ENCODE results near the gene APOL6.
"Not testable (repeated sequence)": the region's sequence is repeated elsewhere in the genome, so short reads cannot be mapped to it uniquely, and the experiment has no call there.

Gene APOL6

DNA sequence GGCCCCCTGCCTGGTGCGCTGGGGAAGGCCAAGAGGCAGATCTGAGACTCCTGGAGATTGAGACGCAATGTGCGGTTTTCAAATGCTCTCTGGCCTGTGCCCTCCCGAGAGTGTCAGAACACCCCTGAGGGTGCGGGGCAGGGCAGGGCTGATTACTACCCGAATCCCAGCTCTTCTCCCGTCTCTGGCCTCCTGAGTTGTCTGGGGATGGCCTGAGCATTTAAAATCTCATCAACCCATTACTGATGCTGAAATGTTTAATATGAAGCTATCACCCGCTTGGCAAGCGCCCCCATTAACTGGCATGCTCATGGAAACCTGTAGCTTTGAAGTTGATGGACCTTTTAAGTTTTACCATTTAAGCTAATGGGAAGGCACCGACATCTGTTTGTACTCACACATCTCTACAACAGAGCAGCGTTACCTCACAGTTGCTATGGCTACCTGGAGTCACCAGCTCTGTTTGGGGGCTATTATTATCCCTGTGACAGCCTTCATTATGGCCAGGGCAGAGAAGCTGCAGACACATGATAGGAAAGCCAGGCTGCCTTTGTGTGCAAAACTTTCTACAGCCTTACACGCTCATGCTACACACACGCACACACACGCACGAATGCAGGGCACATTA, 27.5 kb upstream of the APOL6 start:
- no peak overlapping the region for H2BK12ac ChIP-seq (ENCODE audit: low read length in 2 of 2)
- H2BK5ac ChIP-seq (ENCODE audit: low read depth, low read length, poor library complexity, severe bottlenecking), result no peak overlapping the region
- no peak overlapping the region for H3K27ac ChIP-seq (ENCODE audit: low read length, poor library complexity, severe bottlenecking)
- H3K27me3 ChIP-seq (ENCODE audit: control insufficient read depth in 1 of 2, insufficient read depth in 1 of 2, low read length in 2 of 2), result peaks cover 0 to 29% of the 10 kb centered on the region in 2 experiments
- H3K4me2 ChIP-seq (ENCODE audit: low read length, poor library complexity, severe bottlenecking), result no peak overlapping the region
- H3K9ac ChIP-seq (ENCODE audit: low read length), result peak overlapping the region; percentile 80
- H3K4me1 ChIP-seq (ENCODE audit: control insufficient read depth, insufficient read depth, low read depth, low read length), result peaks cover 6% of the 10 kb centered on the region
- H3K18ac ChIP-seq (ENCODE audit: low read depth in 1 of 2, low read length in 2 of 2), result no peak overlapping the region
- H4K91ac ChIP-seq (ENCODE audit: low read length), result no peak overlapping the region
- no peak overlapping the region for H2AK5ac ChIP-seq (ENCODE audit: low read length, severe bottlenecking)
- no peak overlapping the region for H3K23ac ChIP-seq (ENCODE audit: low read length in 2 of 2)
- H2BK15ac ChIP-seq (ENCODE audit: low read depth, poor library complexity, severe bottlenecking), result no peak overlapping the region
- no peak overlapping the region for H2AFZ ChIP-seq (ENCODE audit: low read depth, low read length)
- no peaks in the 10 kb centered on the region for H3K36me3 ChIP-seq (ENCODE audit: control insufficient read depth in 1 of 2, insufficient read depth in 2 of 2, low read depth in 1 of 2, low read length in 2 of 2)
- H4K8ac ChIP-seq (ENCODE audit: low read length), result no peak overlapping the region
- H3K4ac ChIP-seq (ENCODE audit: low read depth in 1 of 2, low read length in 2 of 2), result no peak overlapping the region
- H3K79me1 ChIP-seq (replicated peaks; ENCODE audit: low read length, poor library complexity, severe bottlenecking), result no peaks in the 10 kb centered on the region
- H3K9me3 ChIP-seq (ENCODE audit: control insufficient read depth, low read length), result no peaks in the 10 kb centered on the region
- no peak overlapping the region for H3K4me3 ChIP-seq (ENCODE audit: insufficient read depth in 1 of 2, low read depth in 1 of 2, low read length in 2 of 2)
- no peak overlapping the region for H2BK120ac ChIP-seq (ENCODE audit: low read depth, low read length)
- H3K14ac ChIP-seq (ENCODE audit: low read length in 2 of 2), result no peak overlapping the region
- peak; percentile 82 for DNase-seq
- WGBS, result 82% methylated on average over 15 of the region's 15 CpGs

GRCh38 chr22:35621451-35621850, 26.8 kb upstream of the APOL6 start:
- Histone ChIP-seq H3K36me3 (ENCODE audit: control insufficient read depth in 1 of 2, insufficient read depth in 2 of 2, low read depth in 1 of 2, low read length in 2 of 2) (no peaks in the 10 kb centered on the region), H3K79me1 (replicated peaks; ENCODE audit: low read length, poor library complexity, severe bottlenecking) (no peaks in the 10 kb centered on the region), H3K18ac (ENCODE audit: low read depth in 1 of 2, low read length in 2 of 2) (no peak overlapping the region), H3K9ac (ENCODE audit: low read length) (peak overlapping the region; percentile 80), H3K14ac (ENCODE audit: low read length in 2 of 2) (no peak overlapping the region), H3K27ac (ENCODE audit: low read length, poor library complexity, severe bottlenecking) (no peak overlapping the region), H2AK5ac (ENCODE audit: low read length, severe bottlenecking) (no peak overlapping the region), H2BK5ac (ENCODE audit: low read depth, low read length, poor library complexity, severe bottlenecking) (no peak overlapping the region), H3K4me3 (ENCODE audit: insufficient read depth in 1 of 2, low read depth in 1 of 2, low read length in 2 of 2) (peak overlapping the region in 1 of 2 experiments; percentile 49), H2BK120ac (ENCODE audit: low read depth, low read length) (no peak overlapping the region), H3K4me1 (ENCODE audit: control insufficient read depth, insufficient read depth, low read depth, low read length) (peaks cover 6% of the 10 kb centered on the region), H4K91ac (ENCODE audit: low read length) (no peak overlapping the region), H2BK12ac (ENCODE audit: low read length in 2 of 2) (no peak overlapping the region), H3K4me2 (ENCODE audit: low read length, poor library complexity, severe bottlenecking) (no peak overlapping the region), H3K4ac (ENCODE audit: low read depth in 1 of 2, low read length in 2 of 2) (no peak overlapping the region), H3K27me3 (ENCODE audit: control insufficient read depth in 1 of 2, insufficient read depth in 1 of 2, low read length in 2 of 2) (peaks cover 0 to 25% of the 10 kb centered on the region in 2 experiments), H4K8ac (ENCODE audit: low read length) (no peak overlapping the region), H3K9me3 (ENCODE audit: control insufficient read depth, low read length) (no peaks in the 10 kb centered on the region), H2AFZ (ENCODE audit: low read depth, low read length) (no peak overlapping the region), H3K23ac (ENCODE audit: low read length in 2 of 2) (no peak overlapping the region), H2BK15ac (ENCODE audit: low read depth, poor library complexity, severe bottlenecking) (no peak overlapping the region)
- DNase-seq, result no peak
- WGBS, result 73% methylated on average over 6 of the region's 6 CpGs

DNA sequence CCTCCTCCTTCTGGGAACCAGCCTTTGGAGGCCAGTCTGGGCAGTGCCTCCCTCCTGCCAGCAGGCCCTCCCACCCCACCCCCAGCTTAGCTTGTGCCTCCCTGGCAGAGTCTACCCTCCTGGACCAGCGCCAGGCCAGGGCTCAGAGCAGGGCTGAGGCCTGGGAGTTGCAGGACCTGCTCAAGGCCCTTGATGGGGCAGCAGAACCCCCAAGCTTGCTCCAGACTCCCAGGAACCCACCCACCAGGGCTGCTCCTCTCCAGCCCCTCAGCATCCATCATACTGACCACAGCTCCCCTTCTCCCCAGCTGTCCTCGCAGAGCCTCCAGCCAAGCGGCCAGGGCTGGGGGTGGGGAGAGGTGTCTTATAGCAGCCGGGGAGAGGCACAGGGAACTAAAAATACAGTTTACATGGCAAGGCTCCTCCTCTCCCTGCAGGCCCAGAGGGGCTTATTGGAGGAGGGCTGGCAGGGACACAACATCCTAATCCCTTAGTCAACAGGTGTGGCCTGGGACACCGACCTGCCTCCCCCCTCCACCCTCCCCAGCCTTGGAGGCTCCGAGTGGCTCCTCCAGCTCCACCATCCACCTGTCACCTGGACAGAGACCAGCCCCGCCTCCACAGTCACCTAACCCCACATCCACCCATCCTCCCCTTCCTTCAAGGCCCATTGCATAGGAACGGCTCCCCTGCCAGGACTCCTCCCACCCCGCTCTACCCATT, 25.9 kb upstream of the APOL6 start:
- H3K4me3 ChIP-seq (ENCODE audit: insufficient read depth in 1 of 2, low read depth in 1 of 2, low read length in 2 of 2), result no peak overlapping the region
- H2BK120ac ChIP-seq (ENCODE audit: low read depth, low read length), result no peak overlapping the region
- H3K27ac ChIP-seq (ENCODE audit: low read length, poor library complexity, severe bottlenecking), result no peak overlapping the region
- H3K27me3 ChIP-seq (ENCODE audit: control insufficient read depth in 1 of 2, insufficient read depth in 1 of 2, low read length in 2 of 2), result peaks cover 0 to 22% of the 10 kb centered on the region in 2 experiments
- no peak overlapping the region for H2BK5ac ChIP-seq (ENCODE audit: low read depth, low read length, poor library complexity, severe bottlenecking)
- no peak overlapping the region for H4K8ac ChIP-seq (ENCODE audit: low read length)
- no peak overlapping the region for H4K91ac ChIP-seq (ENCODE audit: low read length)
- no peak for DNase-seq
- H3K4ac ChIP-seq (ENCODE audit: low read depth in 1 of 2, low read length in 2 of 2), result no peak overlapping the region
- H3K18ac ChIP-seq (ENCODE audit: low read depth in 1 of 2, low read length in 2 of 2), result peak overlapping the region in 1 of 2 experiments; percentile 23
- H3K36me3 ChIP-seq (ENCODE audit: control insufficient read depth in 1 of 2, insufficient read depth in 2 of 2, low read depth in 1 of 2, low read length in 2 of 2), result no peaks in the 10 kb centered on the region
- peaks cover 6% of the 10 kb centered on the region for H3K4me1 ChIP-seq (ENCODE audit: control insufficient read depth, insufficient read depth, low read depth, low read length)
- no peak overlapping the region for H3K23ac ChIP-seq (ENCODE audit: low read length in 2 of 2)
- no peak overlapping the region for H2AK5ac ChIP-seq (ENCODE audit: low read length, severe bottlenecking)
- peak overlapping the region in 1 of 2 experiments; percentile 28 for H3K14ac ChIP-seq (ENCODE audit: low read length in 2 of 2)
- 77% methylated on average over 7 of the region's 9 CpGs for WGBS
- H2AFZ ChIP-seq (ENCODE audit: low read depth, low read length), result no peak overlapping the region
- H3K79me1 ChIP-seq (replicated peaks; ENCODE audit: low read length, poor library complexity, severe bottlenecking), result no peaks in the 10 kb centered on the region
- H2BK12ac ChIP-seq (ENCODE audit: low read length in 2 of 2), result peak overlapping the region in 1 of 2 experiments; percentile 8
- peak overlapping the region; percentile 34 for H2BK15ac ChIP-seq (ENCODE audit: low read depth, poor library complexity, severe bottlenecking)
- peak overlapping the region; percentile 80 for H3K9ac ChIP-seq (ENCODE audit: low read length)
- H3K9me3 ChIP-seq (ENCODE audit: control insufficient read depth, low read length), result no peaks in the 10 kb centered on the region
- H3K4me2 ChIP-seq (ENCODE audit: low read length, poor library complexity, severe bottlenecking), result no peak overlapping the region

DNA sequence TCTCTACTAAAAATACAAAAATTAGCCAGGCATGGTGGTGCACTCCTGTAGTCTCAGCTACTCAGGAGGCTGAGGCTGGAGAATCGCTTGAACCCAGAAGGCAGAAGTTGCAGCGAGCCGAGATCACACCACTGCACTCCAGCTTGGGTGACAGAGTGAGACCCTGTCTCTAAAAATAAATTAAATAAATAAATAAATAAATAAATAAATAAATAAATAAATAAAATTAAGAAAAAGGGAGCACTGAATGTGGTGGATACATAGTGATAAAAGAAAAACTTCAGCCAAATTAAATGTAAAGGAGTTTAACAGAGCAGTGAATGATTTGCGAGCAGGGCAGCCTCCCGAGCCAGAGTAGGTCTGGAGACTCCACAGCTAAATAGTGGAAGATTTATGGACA, 24.4 kb upstream of the APOL6 start:
- not testable (repeated sequence) for H3K4ac ChIP-seq (ENCODE audit: low read depth in 1 of 2, low read length in 2 of 2); H2BK120ac ChIP-seq (ENCODE audit: low read depth, low read length); H2BK12ac ChIP-seq (ENCODE audit: low read length in 2 of 2); H2AK5ac ChIP-seq (ENCODE audit: low read length, severe bottlenecking); H3K4me2 ChIP-seq (ENCODE audit: low read length, poor library complexity, severe bottlenecking); H4K8ac ChIP-seq (ENCODE audit: low read length); H3K4me1 ChIP-seq (ENCODE audit: control insufficient read depth, insufficient read depth, low read depth, low read length); H3K9ac ChIP-seq (ENCODE audit: low read length); H3K23ac ChIP-seq (ENCODE audit: low read length in 2 of 2); H3K18ac ChIP-seq (ENCODE audit: low read depth in 1 of 2, low read length in 2 of 2); H3K9me3 ChIP-seq (ENCODE audit: control insufficient read depth, low read length); DNase-seq; H2BK5ac ChIP-seq (ENCODE audit: low read depth, low read length, poor library complexity, severe bottlenecking); H2AFZ ChIP-seq (ENCODE audit: low read depth, low read length); H3K79me1 ChIP-seq (replicated peaks; ENCODE audit: low read length, poor library complexity, severe bottlenecking); H4K91ac ChIP-seq (ENCODE audit: low read length); H3K36me3 ChIP-seq (ENCODE audit: control insufficient read depth in 1 of 2, insufficient read depth in 2 of 2, low read depth in 1 of 2, low read length in 2 of 2); H3K27me3 ChIP-seq (ENCODE audit: control insufficient read depth in 1 of 2, insufficient read depth in 1 of 2, low read length in 2 of 2); H3K14ac ChIP-seq (ENCODE audit: low read length in 2 of 2); H3K27ac ChIP-seq (ENCODE audit: low read length, poor library complexity, severe bottlenecking); H2BK15ac ChIP-seq (ENCODE audit: low read depth, poor library complexity, severe bottlenecking); H3K4me3 ChIP-seq (ENCODE audit: insufficient read depth in 1 of 2, low read depth in 1 of 2, low read length in 2 of 2)
- WGBS, result 78% methylated on average over 4 of the region's 5 CpGs
